Measurements from ENCODE around the gene CLIP1. TPM values are rescaled to one million over a fixed set of nuclear protein-coding genes. Genes with fewer than 3 reads are reported as not detected.
"Not testable (repeated sequence)": the region's sequence is repeated elsewhere in the genome, so short reads cannot be mapped to it uniquely, and the experiment has no call there.

The CLIP1 gene
- polyA plus RNA-seq (2013, experiment 1 of 2; ENCODE audit: insufficient read length): 62.3 TPM
- polyA plus RNA-seq (2013, experiment 2 of 2; ENCODE audit: insufficient read length): 57.7 TPM

DNA sequence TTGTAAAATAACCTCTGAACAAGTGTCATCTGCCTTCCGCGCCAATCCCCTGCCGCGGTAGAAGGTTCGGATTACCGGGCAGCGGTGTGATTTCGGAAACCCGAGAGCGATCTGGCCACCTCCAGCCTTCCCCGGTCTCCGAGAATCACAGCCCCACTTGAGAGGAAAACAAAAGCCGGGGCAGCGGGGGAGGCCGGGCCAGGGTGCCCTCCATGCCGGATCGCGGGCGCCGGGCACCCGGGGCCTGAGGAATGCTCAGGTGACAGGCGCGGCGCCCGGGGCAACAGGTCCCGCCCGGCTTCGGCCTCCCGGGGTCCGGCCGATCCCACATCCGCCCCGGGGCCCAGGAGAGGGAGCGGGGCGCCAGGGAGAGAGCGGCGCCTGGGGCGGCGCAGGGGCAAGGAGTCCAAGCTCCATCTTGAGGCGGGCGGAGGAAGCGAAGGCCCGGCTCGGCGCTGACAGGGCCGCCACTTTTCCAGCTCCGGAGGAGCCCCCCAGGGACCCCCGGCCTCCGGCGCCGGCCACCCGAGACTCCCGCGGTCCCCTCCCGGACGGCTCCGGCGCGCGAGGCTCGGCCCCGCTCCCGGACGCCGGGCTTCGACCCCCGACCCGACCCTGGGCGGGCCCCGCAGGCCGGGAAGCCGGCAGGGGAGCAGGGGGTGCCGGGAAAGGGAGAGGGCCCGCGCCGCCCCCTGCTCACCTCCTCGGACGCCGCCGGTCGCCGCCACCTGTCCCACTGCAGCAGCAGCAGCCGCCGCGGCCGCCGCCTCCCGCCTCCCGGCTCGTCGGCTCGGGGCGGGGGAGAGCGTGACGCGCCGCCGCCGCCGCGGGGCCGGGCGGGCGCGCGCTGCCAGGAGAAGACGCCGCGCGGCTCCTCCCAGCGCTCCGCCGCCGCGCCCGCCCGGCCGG lies at the start of gene CLIP1:
CLIP1 (minus strand) TSS at position 849 of the 909 bp plus-strand sequence. CDS start 42,217 bp downstream, outside the sequence.
- DNase-seq: peak; percentile 73

DNA sequence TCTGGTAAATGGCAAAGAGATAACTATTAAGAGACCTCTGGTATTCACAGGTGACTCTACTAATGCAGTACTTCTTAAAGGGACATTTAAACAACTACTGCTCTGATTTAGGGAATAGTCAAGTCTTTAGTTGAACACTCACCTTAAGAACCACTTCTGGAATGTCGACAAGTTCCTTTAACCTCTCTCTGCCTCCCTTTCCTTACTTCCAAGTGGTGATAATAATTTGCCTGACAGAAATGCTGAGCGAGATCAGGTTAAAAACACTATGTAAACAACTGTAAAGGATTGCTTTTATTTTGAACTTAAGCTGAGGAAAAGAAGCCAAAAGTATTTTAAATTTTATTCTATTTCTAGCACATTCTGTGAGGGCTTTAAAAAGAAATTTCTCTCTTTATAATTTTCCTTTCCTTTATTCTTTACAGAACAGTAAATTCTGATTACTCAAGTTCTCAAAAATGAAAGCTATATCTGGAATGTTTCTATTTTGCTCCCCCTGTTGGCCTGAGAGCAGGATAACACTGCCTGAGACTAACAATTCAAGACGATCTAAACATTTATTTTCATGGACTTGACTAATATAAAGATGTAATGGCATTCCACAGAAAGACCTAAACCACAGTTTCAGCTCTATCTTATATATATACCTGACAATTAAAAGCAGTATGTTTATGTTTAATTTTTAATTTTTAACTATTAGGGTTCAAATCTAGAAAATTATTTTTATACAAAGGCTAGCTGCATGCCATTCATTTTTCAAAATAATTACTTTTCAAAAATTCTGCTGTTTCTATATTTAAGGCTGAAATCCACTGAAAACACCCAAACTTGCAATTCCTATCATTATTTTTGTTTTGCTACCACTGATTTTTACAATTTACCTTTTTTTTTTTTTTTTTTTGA lies 49.1 kb upstream of the CLIP1 start:
- DNase-seq: peak; percentile 70

DNA sequence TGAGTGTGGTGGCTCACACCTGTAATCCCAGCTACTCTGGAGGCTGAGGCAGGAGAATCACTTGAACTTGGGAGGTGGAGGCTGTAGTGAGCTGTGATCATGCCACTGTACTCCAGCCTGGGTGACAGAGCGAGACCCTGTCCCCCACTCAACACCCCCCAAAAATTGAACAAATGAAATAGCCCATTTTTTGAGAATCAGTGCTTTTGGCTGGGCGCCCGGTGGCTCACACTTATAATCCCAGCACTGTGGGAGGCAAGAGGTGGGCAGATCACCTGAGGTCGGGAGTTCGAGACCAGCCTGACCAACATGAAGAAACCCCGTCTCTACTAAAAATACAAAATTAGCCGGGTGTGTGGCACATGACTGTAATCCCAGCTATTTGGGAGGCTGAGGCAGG lies 48.1 kb upstream of the CLIP1 start:
- not testable (repeated sequence) for DNase-seq

DNA sequence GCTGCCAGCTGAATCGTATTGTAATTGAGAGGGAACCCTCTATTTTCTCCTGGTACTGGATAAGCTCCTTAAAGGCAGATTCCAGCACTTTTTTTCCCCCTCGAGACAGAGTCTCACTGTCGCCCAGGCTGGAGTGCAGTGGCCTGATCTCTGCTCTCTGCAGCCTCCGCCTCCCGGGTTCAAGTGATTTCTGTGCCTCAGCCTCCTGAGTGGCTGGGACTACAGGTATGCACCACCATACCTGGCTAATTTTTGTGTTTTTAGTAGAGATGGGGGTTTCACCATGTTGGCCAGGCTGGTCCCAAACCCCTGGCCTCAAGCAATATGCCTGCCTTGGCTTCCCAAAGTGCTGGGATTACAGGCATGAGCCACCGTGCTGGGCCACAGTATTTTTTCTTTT lies 47.4 kb upstream of the CLIP1 start:
- not testable (repeated sequence) for DNase-seq

DNA sequence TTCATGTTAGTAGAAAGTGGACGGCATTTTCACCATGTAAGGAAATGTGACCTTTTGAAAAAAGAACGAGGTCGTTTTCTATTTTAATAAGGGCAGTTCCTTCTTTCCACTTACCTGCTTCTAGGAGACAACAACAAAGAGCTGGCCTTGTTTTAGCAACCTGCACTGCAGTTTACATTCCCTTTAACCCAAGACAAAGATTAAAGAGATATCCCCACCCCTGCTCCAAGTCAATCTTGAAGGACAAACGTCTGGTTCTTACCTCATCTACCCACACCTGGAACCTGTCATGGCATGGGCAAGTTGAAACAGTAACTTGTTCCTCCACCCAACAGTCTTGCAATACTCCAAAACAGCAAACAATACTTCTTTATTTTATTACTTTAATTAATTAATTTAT lies 45.5 kb upstream of the CLIP1 start:
- no peak for DNase-seq

DNA sequence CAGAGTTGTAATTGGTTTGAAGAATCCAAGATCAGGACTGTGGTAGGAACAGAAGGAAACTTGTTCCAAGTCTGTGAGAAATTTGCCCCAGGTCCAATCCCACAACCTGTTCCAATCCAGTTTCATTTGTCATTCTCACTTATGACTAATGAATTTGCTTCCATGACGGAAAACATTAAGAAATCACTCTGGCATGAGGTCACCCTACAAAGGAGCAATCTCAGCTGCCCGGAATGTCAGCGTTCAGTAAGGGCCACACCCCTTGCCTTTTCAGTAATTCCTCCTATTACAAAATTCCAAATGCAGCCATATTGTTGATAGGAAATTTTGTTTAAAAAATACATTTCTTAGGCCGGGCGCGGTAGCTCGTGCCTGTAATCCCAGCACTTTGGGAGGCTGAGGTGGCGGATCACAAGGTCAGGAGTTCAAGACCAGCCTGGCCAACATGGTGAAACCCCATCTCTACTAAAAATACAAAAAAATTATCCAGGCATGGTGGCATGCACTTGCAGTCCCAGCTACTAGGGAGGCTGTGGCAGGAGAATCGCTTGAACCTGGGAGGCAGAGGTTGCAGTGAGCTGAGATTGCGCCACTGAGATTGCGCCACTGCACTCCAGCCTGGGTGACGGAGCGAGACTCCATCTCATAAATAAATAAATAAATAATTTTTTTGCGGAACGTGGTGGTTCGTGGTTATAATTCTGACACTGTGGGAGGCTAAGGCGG lies 42.0 kb upstream of the CLIP1 start:
- peak; percentile 90 for DNase-seq

DNA sequence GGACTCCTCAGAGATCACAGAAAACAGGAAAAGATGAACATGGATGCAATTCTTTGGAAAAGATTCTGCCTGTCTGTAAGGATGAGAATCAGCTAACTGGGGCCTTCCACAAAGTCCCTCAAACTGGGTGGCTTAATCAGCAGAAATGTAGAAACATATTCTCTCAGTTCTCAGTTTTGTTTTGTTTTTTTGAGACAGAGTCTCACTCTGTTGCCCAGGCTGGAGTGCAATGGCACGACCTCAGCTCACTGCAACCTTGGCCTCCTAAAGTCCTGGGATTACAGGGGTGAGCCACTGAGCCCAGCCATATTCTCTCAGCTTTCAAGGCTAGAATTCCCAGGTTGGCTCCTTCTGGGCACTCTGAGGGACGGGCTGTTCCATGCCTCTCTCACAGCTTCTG lies 38.2 kb upstream of the CLIP1 start:
- DNase-seq: no peak

DNA sequence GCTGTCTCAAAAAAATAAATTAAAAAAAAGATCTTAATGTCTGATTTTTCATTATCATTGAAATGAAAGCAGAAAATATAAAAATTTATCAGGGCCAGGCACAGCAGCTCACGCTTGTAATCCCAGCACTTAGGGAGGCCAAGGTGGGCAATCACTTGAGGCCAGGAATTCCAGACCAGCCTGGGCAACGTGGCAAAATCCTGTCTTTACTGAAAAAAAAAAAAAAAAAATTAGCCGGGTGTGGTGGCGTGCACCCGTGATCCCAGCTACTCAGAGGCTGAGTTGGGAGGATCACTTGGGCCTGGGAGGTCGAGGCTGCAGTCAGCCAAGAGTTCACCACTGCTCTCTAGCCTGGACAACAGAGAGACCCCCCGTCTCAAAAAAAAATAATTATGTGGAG lies 37.6 kb upstream of the CLIP1 start:
- no peak for DNase-seq

DNA sequence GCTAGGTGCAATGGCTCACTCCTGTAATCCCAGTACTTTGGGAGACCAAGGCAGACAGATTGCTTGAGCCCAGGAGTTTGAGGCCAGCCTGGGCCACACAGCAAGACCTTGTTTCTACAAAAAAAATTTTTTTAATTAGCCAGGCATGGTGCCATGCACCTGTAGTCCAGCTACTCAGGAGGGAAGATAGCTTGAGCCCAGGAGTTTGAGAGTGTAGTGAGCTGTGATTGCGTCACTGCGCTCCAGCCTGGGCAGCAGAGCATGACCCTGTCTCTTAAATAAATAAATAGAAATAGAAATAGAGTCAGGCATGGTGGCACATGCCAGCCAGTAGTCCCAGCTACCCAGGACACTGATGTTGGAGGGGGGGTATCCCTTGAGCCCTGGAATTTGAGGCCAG lies 36.7 kb upstream of the CLIP1 start:
- DNase-seq: no peak

DNA sequence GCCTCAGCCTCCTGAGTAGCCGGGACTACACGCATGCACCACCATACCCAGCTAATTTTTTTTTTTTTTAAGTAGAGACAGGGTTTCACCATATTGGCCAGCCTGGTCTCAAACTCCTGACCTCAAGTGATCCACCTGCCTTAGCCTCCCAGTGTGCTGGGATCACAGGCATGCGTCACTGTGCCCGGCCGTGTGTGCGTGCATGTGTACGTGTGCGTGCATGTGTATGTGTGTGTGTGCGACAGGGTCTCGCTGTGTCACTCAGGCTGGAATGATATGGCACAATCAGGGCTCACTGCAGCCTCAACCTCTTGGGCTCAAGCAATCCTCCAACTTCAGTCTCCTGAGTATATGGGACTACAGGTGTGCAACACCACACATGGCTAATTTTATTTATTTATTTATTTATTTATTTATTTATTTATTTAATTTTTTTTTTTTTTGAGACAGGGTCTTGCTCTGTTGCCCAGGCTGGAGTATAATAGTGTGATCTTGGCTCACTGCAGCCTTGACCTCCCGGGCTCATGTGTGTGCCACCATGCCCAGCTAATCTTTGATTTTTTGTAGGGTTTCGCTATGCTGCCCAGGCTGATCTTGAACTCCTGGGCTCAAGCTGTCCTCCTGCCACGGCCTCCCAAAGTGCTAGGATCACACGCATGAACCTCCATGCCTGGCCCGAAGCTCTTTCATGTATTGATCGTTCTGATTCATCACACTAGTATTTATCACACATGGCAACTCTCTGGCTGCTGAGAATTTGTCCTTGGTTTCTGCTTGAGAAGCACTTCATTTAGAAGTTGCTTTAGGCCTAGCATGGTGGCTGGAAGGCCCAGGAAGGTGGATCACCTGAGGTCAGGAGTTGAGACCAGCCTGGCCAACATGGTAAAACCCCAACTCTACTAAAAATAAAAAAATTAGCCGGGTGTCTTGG lies 35.9 kb upstream of the CLIP1 start:
- no peak for DNase-seq

DNA sequence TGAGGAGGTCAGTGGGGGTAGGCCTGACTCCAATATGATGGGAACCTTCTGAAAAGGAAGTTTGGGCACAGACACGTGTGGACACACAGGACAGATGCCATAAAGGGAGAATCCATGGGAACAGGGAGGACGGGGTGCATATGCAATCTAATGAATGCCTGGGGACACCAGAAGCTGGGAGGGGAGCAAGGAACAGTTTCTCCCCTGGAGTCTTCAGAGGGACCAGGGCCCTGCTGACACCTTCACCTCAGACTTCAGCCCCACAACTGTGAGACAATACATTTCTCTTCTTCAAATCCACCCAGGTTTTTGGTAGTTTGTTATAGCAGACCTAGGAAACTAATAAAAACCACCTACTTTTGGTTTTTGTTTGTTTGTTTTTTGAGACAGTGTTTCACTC lies 35.2 kb upstream of the CLIP1 start:
- no peak for DNase-seq

DNA sequence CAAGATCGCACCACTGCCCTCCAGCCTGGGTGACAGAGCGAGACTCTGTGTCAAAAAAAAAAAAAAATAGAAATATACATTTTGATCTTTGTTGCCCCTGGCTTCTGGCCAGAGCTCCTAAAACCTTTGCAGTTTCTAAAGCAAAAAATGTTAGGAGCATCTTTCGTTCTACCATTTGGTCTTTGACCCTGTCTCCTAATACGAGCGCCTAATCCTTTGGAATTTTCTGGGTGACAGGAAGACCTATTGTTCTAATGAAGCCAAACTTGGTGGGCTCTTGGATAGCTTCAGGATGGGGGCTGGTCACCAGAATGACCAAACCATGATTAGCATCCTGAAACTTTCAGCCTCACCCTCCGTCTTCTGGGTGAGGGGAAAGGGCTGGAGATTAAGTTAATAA lies 32.3 kb upstream of the CLIP1 start:
- DNase-seq: no peak

DNA sequence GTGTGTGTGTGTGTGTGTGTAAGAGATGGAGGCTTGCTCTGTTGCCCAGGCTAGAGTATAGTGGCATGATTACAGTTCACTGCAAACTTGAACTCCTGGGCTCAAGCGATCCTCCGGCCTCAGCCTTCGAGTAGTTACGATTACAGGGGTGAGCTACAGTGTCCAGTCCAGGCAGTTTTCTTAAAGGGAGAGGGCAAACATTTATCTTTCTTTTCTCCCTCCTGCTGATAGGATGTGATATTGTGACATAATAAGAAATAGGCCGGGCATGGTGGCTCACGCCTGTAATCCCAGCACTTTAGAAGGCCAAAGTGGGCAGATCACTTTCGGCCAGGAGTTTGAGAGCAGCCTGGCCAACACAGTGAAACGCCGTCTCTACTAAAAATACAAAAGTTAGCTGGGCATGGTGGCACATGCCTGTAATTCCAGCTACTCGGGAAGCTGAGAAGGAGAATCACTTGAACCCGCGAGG lies 31.8 kb upstream of the CLIP1 start:
- DNase-seq: no peak

DNA sequence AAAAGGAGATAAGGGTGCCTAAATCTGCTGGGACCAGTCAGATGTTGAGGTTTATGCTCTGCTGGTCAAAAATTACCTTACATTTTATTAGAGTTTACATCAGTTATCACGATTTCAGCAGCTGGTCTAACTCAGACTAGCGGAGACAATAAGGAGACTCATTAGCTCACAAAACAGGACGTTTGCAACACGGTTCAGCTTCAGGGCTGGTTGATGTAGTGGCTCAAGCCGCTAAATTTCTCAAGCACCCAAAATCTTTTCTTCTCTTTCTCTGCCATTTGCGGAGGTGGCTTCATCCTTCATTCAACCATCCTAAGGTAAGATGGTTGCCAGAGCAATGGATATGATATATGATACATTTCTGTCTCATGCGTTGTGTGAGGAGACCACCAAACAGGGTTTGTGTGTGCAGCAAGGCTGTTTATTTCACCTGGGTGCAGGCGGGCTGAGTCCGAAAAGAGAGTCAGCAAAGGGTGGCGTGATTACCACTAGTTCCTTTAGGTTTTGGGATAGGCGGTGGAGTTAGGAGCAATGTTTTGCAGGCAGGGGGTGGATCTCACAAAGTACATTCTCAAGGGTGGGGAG lies 30.3 kb upstream of the CLIP1 start:
- no peak for DNase-seq

DNA sequence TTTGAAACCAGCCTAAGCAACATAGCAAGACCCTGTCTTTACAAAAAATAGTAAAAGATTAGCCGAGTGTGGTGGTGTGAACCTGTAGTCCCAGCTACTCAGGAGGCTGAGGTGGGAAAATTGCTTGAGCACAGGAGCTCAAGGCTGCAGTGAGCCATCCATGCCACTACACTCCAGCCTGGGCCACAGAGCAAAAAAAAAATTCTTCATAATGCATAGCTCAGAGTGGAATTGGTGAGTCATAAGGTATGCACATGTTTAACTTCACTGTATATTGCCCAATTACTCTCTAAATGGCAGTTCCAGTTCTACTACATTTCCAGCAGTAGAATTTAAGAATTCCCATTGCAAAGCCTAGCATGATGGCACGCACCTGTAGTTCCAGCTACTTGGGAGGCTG lies 26.8 kb upstream of the CLIP1 start:
- DNase-seq: peak; percentile 93

DNA sequence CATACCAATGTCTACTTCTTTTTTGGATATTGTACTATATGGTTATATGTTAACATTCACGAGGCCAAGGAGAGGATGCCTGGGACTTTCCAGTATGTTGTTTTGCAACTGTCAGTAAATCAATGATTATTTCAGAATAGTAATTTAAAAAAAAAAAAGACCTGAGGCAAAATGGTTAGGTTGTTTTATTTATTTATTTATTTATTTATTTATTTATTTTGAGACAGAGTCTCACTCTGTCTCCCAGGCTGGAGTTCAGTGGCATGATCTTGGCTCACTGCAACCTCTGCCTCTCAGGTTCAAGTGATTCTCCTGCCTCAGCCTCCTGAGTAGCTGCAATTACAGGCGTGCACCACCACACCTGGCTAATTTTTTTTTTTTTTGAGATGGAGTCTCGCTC lies 25.4 kb upstream of the CLIP1 start:
- not testable (repeated sequence) for DNase-seq

DNA sequence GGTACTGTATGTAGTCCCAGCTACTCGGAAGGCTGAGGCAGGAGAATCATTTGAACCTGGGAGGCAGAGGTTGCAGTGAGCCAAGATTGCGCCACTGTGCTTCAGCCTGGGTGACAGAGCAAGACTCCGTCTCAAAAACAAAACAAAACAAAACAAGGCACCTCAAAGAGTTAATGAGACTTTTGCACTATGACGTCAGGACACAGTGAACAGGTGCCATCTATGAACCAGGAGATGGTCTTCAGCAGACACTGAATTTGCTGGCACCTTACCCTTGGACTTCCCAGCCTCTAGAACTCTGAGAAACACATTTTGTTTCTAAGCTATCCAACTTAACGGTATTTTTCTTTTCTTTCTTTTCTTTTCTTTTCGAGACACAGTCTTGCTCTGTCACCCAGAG lies 23.9 kb upstream of the CLIP1 start:
- DNase-seq: not testable (repeated sequence)

DNA sequence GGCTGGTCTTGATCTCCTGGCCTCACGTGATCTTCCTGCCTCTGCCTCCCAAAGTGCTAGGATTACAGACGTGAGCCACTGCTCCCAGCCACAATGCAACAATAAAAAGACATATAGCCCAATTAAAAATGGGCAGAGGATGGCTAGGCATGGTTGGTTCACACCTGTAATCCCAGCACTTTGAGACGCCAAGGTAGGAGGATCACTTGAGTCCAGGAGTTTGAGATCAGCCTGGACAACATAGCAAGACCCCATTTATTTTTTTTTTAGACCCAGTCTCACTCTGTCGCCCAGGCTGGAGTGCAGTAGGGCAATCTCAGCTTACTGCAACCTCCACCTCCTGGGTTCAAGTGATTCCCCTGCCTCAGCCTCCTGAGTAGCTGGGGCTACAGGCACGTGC lies 21.6 kb upstream of the CLIP1 start:
- DNase-seq: not testable (repeated sequence)

DNA sequence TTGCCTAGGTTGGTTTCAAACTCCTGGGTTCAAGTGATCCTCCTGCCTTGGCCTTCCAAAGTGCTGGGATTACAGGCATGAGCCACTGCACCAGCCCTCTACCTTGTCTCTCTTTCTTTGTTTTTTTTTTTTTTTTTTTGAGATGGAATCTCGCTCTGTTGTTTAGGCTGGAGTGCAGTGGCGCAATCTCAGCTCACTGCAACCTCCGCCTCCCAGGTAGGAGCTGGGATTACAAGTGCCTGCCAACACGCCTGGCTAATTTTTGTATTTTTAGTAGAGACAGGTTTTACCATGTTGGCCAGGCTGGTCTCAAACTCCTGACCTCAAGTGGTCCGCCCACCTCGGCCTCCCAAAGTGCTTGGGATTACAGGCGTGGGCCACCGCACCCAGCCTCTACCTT lies 16.4 kb upstream of the CLIP1 start:
- DNase-seq: not testable (repeated sequence)

DNA sequence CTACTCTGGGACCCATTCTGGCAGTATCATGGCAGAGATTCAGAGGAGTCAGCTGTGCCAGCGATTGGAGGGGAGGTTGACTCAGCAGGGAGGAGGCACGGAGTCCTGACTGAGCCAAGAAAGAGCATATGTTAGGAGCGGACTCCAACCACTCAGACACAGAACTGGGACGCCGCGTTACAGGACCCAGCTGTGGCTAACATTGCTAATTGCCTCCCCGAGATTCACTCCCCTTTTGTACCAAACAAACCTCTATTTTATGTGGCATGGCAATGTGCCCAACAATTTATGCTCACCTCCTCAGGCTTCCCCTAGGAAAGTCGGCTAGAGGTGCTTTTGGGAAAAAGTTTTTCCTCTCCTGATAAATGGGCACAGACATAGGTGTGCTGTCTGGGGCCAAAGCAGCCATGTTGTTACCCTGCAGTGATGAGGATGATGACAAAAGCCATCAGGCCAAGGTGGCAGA lies 15.2 kb upstream of the CLIP1 start:
- peak; percentile 59 for DNase-seq

DNA sequence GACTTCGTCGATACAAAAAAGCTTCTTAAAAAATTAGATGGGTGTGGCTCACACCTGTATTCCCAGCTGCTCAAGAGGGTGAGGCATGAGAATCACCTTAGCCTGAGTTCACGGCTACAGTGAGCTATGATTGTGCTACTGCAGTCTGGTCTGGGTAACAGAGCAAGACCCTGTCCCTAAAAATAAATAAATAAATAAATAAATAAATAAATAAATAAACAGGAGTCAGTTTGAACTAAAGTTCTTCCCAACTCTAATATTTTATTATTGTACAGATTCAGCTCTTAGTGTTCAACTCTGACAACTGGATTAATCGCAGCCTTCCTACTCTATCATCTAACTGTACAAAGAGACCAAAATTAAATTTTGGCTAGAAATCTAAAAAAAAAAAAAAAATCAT lies 12.7 kb upstream of the CLIP1 start:
- no peak for DNase-seq
